ENCODE data around the gene ABLIM1. TPM values are rescaled to one million over a fixed set of nuclear protein-coding genes. Genes with fewer than 3 reads are reported as not detected.

The ABLIM1 gene
- total RNA-seq, 4 donors from 2014 or later: 152 to 373 (median 209) TPM

DNA sequence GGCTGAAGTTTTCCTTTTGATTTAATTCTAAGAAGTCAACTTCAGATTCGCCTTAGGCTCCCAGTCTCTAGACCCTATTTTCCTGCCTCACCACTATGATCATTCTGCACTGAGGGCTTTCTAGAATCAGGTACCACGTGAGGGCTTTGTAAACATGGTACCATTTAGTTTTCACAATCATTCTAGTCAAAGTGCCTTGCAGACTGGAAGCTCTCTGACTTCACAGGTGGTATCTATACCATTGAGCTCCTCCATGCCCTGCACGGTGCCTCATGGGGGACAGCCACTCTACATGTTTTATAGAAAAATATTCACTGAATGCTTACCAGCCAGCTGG, 106.5 kb downstream of the ABLIM1 start:
- H3K27ac ChIP-seq: peak overlapping the region; percentile 30 to 81 (median 62)
- H3K4me3 ChIP-seq: peak overlapping the region in 2 of 4 donors; percentile 26 to 36
- peaks cover 0 to 29% (median 13%) of the 10 kb centered on the region in 4 donors for H3K4me1 ChIP-seq

DNA sequence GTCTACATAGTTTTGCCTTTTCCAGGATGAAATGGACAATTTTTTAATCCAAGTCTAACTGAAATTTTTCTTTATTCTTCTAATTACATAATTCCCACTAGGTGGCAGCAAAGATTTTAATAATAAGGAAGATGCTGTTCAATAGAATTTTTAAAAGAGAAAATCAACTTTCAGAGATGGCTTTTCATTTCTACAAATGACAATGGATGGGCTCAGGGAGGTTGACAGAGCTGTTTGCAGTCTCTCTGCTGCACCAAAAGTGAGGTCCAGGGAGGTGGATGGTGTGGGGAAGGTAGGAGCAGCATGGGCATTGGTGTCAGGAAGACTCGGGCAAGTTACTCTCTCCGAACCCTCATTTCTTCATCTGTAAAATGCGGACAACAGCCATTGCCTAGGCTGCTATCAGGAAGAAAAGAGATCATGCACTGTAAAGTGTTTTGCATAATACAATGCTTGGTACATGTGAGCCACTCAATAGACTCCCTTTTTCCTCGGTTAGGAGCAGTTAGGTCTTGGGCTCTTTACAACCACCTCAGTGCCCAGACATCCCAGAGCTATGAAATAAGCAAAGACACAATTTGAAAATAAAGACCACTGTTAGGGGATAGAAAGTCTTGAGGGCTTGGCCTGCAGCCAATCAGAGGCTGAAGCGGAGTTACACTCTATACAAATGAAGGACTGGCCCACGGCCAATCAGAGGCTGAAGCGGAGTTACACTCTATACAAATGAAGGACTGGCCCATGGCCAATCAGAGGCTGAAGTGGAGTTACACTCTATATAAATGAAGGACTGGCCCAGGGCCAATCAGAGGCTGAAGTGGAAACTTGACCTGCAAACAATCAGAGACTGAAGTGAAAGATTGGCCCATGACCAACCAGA, 107.1 kb downstream of the ABLIM1 start:
- DNase-seq (ENCODE audit: low spot score in 2 of 2): peak; percentile 50 to 52
- no peaks in the 10 kb centered on the region for H3K27me3 ChIP-seq
- peak overlapping the region in 3 of 4 donors; percentile 26 to 41 (median 36) for H3K4me3 ChIP-seq
- H3K36me3 ChIP-seq: peaks cover 0 to 7% (median 0%) of the 10 kb centered on the region in 3 donors
- peaks cover 0 to 29% (median 13%) of the 10 kb centered on the region in 4 donors for H3K4me1 ChIP-seq
- no peaks in the 10 kb centered on the region for H3K9me3 ChIP-seq
- WGBS, 2 donors: 18% methylated on average over 7 of the region's 7 CpGs
- peak in 1 of 2 donors; percentile 4 for TF ChIP-seq POLR2A (IDR thresholded peaks at IDR 0.05)
- peak in 1 of 2 donors; percentile 42 for TF ChIP-seq EP300 (IDR thresholded peaks at IDR 0.05)
- TF ChIP-seq, protein P1, sequence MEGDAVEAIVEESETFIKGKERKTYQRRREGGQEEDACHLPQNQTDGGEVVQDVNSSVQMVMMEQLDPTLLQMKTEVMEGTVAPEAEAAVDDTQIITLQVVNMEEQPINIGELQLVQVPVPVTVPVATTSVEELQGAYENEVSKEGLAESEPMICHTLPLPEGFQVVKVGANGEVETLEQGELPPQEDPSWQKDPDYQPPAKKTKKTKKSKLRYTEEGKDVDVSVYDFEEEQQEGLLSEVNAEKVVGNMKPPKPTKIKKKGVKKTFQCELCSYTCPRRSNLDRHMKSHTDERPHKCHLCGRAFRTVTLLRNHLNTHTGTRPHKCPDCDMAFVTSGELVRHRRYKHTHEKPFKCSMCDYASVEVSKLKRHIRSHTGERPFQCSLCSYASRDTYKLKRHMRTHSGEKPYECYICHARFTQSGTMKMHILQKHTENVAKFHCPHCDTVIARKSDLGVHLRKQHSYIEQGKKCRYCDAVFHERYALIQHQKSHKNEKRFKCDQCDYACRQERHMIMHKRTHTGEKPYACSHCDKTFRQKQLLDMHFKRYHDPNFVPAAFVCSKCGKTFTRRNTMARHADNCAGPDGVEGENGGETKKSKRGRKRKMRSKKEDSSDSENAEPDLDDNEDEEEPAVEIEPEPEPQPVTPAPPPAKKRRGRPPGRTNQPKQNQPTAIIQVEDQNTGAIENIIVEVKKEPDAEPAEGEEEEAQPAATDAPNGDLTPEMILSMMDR (IDR thresholded peaks at IDR 0.05): peak; percentile 26 to 77 (median 53)
- H3K27ac ChIP-seq: peak overlapping the region; percentile 30 to 81 (median 62)

More for the DNA sequence above, 106.5 kb downstream of the ABLIM1 start:
- DNase-seq (ENCODE audit: low spot score in 2 of 2): no peak
- no peaks in the 10 kb centered on the region for H3K9me3 ChIP-seq
- peaks cover 0 to under 1% (median 0%) of the 10 kb centered on the region in 3 donors for H3K36me3 ChIP-seq
- H3K27me3 ChIP-seq: no peaks in the 10 kb centered on the region
- WGBS, 2 donors: 32 to 43% methylated on average over 3 of the region's 3 CpGs
- TF ChIP-seq, protein P1 (IDR thresholded peaks at IDR 0.05): no peak
- no peak for TF ChIP-seq EP300 (IDR thresholded peaks at IDR 0.05)
- TF ChIP-seq POLR2A (IDR thresholded peaks at IDR 0.05): no peak

DNA sequence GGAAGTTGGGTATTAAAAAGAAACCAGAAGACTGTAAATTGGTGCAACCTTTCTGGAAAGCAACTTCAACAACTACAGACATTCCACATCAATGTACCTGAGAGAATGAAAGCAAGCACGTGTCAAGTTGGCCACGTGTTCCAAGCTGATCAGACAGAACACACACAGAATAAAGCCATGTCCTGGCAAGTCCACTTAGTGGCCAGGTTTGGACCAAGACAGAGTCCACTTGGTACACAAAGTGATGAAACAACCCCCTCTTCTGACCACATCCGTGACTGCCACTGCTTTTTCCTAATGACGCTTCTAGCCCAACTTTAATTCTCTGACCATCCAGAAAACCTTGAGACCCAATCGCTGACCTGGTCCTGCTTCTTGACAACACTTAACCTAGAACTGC, 109.4 kb downstream of the ABLIM1 start:
- Histone ChIP-seq H3K4me3 (no peak overlapping the region), H3K27me3 (no peaks in the 10 kb centered on the region), H3K4me1 (peaks cover 0 to 29% (median 16%) of the 10 kb centered on the region in 4 donors), H3K27ac (no peak overlapping the region), H3K9me3 (no peaks in the 10 kb centered on the region), H3K36me3 (peaks cover 0 to 27% (median 0%) of the 10 kb centered on the region in 3 donors)
- TF ChIP-seq, protein P1 (IDR thresholded peaks at IDR 0.05): peak; percentile 10 to 77 (median 42)
- peak in 1 of 2 donors; percentile 25 for TF ChIP-seq EP300 (IDR thresholded peaks at IDR 0.05)
- TF ChIP-seq POLR2A (IDR thresholded peaks at IDR 0.05): no peak
- WGBS, 2 donors: 51 to 56% methylated on average over 5 of the region's 5 CpGs
- peak; percentile 40 to 71 for DNase-seq (ENCODE audit: low spot score in 2 of 2)

DNA sequence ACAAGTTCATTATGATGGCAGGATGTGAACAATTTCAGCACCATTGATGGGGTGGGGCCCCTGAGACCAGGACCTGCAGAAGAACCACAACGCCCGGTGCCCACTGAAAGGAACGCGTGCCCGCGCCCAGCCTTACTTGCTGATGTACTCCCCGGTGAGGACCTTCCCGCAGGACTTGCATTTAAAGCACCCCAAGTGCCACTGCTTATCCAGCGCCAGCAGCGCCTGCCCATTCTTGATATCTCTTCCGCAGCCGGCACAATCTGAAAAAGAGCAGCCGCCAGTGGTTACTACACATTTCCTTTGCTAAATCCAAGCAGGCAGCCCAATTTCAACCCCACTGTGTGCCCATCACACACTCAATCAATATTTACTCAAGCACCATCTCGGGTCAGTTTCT, 110.6 kb downstream of the ABLIM1 start:
- no peaks in the 10 kb centered on the region for H3K9me3 ChIP-seq
- no peak overlapping the region for H3K4me3 ChIP-seq
- peaks cover 0 to 37% (median 0%) of the 10 kb centered on the region in 3 donors for H3K36me3 ChIP-seq
- H3K4me1 ChIP-seq: peaks cover 0 to 27% (median 15%) of the 10 kb centered on the region in 4 donors
- 83% methylated on average over 14 of the region's 14 CpGs for WGBS, 2 donors
- TF ChIP-seq POLR2A (IDR thresholded peaks at IDR 0.05): no peak
- TF ChIP-seq EP300 (IDR thresholded peaks at IDR 0.05): no peak
- TF ChIP-seq, protein P1 (IDR thresholded peaks at IDR 0.05): no peak
- H3K27ac ChIP-seq: no peak overlapping the region
- no peak for DNase-seq (ENCODE audit: low spot score in 2 of 2)
- H3K27me3 ChIP-seq: no peaks in the 10 kb centered on the region

DNA sequence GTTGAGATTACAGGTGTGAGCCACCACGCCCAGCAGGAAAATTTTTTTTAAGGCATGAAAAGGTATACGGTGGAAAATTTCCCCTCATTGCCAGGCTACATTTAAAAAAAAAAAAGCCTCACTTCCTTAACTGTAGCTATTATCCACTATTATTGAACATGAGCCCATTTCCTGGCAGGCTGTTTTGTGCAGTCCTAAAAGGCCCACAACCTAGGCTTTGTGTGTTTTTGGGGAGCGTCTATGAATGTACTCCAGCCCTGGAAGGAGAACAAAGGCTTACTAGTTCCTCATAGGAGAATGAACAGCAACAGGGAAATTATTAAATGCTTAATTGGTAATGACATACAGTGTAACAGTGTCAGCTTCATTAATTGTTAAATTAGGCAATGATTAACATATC, 111.0 kb downstream of the ABLIM1 start:
- no peaks in the 10 kb centered on the region for H3K9me3 ChIP-seq
- DNase-seq (ENCODE audit: low spot score in 2 of 2): no peak
- WGBS, 2 donors: 70 to 73% methylated on average over 3 of the region's 3 CpGs
- H3K27ac ChIP-seq: no peak overlapping the region
- H3K4me1 ChIP-seq: peaks cover 0 to 22% (median 14%) of the 10 kb centered on the region in 4 donors
- no peak overlapping the region for H3K4me3 ChIP-seq
- TF ChIP-seq POLR2A (IDR thresholded peaks at IDR 0.05): no peak
- no peak for TF ChIP-seq EP300 (IDR thresholded peaks at IDR 0.05)
- TF ChIP-seq, protein P1 (IDR thresholded peaks at IDR 0.05): no peak
- H3K36me3 ChIP-seq: peaks cover 0 to 38% (median 0%) of the 10 kb centered on the region in 3 donors
- H3K27me3 ChIP-seq: no peaks in the 10 kb centered on the region
